ENCODE data around the gene INTS7.

The INTS7 gene

GRCh38 chr1:211903490-211904245, 131.7 kb downstream of the INTS7 start:
- DNase-seq (ENCODE audit: low read depth): no peak

- no peak for DNase-seq (ENCODE audit: low read depth)
Measured at GRCh38 chr1:211902624-211903291, 132.6 kb downstream of the INTS7 start.

- no peak for DNase-seq (ENCODE audit: low read depth)
Measured at GRCh38 chr1:211901945-211902344, 133.4 kb downstream of the INTS7 start.

- DNase-seq (ENCODE audit: low read depth): no peak
Measured at GRCh38 chr1:211900441-211900840, 134.9 kb downstream of the INTS7 start.

- no peak for DNase-seq (ENCODE audit: low read depth)
Measured at GRCh38 chr1:211896958-211897357, 138.4 kb downstream of the INTS7 start.

GRCh38 chr1:211895126-211895759, 140.1 kb downstream of the INTS7 start:
- no peak for DNase-seq (ENCODE audit: low read depth)

GRCh38 chr1:211894312-211894711, 141.0 kb downstream of the INTS7 start:
- DNase-seq (ENCODE audit: low read depth): no peak

- DNase-seq (ENCODE audit: low read depth): no peak
Measured at GRCh38 chr1:211893260-211893659, 142.1 kb downstream of the INTS7 start.

- DNase-seq (ENCODE audit: low read depth): no peak
Measured at GRCh38 chr1:211892577-211892976, 142.8 kb downstream of the INTS7 start.

- DNase-seq (ENCODE audit: low read depth): no peak
Measured at GRCh38 chr1:211891708-211892107, 143.6 kb downstream of the INTS7 start.
